GM19035 (cell line): Measurements from ENCODE around the gene FMN1.

Experiments
- ATAC-seq: cut with Tn5 transposase; IDR thresholded peaks from one replicate; pipeline ENCODE4 v1.9.1; 2021; ENCODE audit not compliant: unreplicated experiment

Gene FMN1

DNA sequence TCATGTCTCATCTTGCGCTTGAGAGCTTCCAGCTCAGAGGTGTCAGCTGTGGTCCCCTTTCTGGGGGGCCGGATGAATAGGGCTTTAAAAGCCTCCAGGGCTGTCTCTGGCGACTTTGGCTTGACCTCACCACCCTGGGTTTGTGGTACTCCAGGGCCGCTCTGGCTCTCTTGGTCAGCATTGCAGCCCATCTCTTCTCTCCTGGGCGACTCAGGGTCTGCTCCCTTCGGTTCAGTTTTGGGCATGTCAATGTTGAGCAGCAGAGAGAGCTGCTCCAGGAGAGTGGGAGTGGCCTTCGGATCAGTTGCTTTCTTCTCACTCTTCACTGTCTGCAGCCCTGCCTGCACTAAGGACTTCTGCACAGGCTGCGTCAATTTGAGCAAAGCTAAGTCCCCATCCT is 127.9 kb downstream of the FMN1 start:
- no peak for ATAC-seq

DNA sequence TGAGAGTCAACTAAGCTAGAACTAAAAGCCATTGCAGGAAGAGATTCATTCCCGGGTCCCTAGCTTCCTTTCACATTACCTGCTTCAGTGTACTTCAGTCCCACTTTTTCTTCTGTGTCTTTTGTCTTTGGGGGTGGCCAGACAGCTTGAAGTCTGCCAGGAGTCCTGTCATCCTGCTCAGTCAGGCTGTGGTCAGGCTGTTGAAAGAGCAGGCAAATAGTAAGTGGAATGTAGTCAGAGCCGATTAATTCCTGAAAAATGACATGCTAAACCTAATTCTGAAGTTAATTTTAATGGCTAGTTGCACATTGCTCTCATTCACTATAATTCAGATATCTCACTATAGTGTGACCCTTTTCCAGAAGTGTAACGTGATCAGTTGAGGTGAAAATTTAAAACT is 129.6 kb downstream of the FMN1 start:
- ATAC-seq = no peak

DNA sequence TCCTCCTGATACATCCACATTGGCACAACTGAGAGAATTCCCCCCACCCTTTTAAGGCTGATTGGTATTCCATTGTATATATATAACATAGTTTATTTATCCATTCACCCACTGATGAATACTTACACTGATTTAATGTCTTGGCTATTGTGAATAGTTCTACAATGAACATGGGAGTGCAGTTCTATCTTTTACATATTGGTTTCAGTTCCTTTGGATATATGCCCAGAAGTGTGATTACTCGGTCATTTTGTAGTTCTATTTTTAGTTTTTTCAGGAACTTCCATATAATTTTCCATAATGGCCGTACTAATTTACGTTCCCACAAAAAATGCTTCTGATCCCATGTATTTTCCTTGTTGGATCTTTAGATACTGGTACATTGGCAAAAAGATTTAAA is 135.3 kb downstream of the FMN1 start:
- ATAC-seq = no peak

DNA sequence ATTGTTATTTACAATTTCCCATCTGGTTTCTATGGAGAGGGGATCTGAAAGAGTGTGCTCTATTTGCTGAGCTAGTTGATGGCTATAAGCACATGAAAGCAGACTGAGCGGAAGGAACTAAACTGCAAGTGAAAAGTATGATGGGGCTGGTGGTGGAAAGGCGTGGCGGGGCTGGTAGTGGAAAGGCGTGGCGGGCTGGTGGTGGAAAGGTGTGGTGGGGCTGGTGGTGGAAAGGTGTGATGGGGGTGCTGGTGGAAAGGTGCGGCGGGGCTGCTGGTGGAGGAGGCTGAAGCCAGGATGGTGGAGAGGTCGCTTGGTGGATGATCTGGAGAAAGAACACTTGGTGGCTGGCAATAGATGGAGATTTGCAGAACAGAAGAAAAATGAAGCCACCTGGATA is 136.7 kb downstream of the FMN1 start:
- ATAC-seq = no peak

DNA sequence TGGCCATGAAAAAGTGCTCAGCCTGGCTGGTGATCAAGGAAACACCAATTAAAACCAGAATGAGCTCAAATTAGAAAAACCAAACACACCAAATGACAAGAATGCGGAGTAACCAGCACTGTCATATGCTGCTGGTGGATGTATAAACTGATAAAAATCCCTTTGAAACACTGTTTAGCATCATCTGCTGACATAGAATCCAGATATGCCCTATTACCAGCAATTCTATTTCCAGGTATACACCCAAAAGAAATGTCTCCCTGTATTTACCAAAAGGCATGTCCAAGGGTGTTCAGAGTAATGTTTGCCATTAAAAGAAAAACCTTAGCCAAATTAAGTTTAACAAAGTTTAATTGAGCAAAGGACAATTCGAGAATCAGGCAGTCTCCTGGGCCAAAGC is 138.6 kb downstream of the FMN1 start:
- ATAC-seq = no peak

DNA sequence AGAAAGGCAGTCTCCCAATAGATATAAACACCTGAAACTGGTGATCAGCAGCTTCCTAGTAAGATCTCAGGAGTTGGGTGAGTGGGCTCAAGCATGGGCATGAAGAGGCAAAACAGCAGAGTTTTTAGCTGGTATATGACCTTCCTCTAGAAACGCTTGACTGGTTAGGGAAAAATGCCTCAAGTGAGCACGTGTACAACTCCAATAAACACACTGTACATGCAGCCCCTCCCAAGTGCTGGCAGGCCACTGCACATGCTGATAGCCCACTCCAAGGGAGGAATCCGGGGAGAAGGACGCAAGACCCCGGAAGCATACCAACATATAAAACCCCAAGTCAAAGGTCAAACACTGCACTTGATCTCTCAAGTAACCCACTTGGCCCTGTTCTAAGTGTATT is 143.0 kb downstream of the FMN1 start:
- no peak for ATAC-seq

DNA sequence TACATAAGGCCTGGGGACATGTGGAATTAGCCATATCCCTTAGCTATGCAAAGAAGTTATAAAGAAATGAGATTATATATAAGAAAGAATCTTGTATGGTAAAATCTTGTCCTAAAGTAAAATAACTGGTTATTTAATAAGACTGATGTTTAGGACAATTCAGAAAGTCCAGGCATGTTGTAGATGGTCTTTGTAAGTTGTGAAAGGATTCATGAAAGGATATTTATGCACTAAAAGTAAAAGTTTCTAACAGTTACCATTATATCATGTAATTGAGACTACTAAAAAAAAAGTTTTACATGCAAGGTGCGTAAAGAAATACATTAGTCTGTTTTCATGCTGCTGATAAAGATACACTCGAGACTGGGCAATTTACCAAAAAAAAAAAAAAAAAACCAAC is 146.3 kb downstream of the FMN1 start:
- ATAC-seq = no peak

DNA sequence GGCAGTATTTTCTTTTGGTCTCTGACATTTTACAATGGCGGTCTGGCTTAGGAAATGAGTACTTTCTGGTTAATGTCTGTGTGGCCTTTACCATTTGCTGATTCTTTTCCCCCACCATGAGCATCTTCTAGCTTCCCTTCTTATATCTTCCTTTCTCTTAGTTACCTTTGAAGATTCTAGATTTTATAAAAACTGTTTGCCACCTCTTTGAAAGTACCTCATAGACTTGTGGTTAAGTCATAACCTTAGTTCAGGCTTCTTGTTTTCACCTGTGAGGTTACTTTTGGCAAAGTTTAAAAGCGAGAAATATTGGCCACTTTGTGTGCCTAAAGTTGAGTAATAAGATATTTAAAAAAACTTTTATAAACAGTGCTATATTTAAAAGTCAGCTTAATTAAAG is 147.4 kb downstream of the FMN1 start:
- ATAC-seq = no peak

DNA sequence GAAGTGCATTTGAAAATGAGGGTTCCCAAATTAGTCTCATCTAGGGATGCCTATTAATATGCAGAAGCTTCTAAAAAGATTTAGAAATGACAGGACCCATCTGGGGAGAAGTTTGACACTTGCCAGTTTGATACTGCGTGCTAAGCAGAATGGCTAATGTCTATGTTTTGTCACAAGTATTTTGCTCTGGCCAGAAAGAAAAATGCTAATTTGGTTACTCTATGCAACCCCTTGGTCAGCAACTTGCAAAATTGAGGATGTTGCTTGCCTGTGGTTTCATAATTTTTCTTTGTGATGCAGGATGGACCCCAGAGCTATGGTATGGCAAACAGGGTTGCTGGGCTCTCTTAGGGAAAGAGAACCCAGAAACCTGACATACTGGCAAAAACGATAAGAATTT is 148.2 kb downstream of the FMN1 start:
- no peak for ATAC-seq

DNA sequence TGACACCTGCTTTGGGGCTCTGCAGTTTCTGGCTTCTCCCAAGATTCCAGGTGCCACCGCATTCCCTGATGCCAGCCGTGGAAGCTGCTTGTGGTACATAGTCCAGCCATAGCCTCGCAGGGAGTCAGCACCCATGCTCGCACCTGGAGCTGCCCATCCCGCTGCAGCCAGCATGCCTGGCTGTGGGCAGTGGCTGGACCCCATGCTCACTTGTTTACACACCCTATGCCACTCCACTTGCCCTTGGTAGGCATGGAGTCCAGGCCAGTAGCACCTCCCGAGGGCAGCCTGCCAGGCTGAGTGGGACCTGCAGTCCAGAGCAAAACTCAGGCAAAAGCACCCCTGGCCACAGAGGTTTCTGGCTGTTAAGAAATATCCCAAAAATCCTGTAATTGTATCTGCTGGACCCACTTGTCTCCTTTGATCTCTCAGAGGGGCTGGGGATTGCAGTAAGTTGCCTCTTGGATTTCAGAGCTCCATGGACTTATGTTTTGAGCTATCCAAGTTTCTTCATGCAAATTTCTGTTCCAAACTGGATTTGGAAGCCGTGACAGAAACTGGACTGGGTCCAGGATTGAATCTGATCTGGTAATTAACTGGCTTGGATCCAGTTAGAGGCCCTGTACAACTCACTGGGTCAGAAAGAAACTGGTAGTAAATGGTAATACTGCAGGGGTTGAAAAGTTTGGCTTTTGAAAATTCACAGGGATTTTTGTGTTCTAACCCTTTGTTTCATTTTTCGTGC is 149.3 kb downstream of the FMN1 start:
- no peak for ATAC-seq

DNA sequence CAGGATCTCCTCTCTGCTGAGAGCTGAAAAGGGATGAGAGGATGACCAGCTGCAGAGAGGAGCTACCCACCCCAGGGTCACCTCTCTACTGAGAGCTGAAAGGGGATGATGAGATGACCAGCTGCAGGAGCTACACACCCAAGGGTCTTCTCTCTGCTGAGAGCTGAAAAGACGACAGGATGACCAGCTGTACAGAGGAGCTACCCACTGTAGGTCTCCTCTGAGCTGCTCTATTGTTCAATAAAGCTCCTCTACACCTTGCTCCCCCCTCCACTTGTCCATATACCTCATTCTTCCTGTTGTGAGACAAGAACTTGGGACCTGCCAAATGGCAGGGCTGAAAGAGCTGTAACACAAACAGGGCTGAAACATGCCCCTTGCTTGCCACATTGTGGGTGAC is 149.9 kb downstream of the FMN1 start:
- no peak for ATAC-seq

DNA sequence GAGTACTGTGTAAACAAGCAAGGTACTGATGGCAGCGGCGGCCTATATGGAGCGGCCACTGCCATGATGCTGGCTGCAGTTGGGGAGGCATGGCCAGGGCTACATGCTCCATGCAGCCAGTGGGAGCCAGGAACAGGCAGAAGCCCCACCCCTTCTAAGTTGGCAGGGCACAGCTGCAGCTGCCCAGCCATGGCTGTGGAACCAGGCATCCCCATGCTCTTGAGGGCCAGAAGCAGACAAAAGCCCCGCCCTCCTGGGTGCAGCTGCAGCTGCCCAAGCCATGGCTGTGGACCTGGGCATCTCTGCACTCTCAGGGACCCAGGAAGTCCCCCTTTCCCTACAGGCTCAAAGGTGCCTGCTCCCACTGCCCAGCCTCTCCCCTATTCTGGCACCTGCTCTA is 150.9 kb downstream of the FMN1 start:
- ATAC-seq = no peak

DNA sequence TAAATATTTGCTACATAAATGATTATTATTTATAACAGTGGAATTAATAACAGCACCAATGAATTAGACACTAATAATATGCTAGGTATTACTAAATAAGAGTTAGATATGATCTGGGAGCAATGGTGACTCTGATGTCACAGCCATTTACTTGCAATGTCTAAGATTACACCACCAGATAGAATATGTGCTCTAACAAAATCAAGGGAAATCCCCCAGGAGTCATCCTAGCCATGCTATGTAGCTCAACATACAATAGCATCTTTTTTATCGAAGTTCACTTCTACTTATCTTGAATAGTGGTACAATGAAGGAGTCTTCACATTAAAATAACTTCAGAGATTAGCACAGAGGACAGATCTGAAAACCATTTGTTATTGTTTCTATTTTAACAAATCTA is 154.0 kb downstream of the FMN1 start:
- no peak for ATAC-seq

DNA sequence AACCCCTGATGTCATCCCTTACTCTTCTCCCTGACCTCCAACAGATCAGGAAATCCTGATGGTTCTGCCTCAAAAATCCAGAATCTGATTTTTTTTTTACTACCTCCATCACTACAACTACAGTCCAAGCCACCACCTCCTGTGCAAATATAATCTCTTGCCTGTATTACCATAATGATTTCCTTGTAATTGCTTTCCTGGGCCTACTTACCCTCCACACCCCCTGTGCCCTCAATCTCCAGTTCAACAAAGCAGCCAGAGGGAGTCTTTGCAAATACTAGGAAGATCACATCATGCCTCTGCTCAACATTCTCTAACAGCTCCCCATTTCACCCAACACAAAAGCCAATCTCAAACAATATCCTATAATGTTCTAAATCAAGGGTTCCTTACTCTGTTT is 159.9 kb downstream of the FMN1 start:
- ATAC-seq = no peak

DNA sequence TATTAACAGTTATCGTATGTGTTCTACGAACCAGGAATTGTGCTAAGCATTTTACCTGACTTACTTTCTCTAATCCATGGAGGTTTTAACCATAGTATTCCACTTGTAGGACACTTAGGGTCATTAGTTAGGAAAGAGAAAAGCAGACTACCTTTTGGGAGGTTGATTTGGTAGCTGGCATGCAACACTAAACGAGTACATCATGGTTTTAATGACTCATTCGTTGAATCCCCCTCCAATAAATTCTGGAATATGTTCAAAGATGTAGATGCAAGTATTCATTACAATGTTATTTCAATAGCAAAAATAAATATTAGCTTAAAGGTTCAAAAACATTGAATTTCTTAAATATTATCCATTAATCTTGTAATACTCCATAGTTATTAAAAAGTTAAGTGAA is 162.5 kb downstream of the FMN1 start:
- no peak for ATAC-seq

DNA sequence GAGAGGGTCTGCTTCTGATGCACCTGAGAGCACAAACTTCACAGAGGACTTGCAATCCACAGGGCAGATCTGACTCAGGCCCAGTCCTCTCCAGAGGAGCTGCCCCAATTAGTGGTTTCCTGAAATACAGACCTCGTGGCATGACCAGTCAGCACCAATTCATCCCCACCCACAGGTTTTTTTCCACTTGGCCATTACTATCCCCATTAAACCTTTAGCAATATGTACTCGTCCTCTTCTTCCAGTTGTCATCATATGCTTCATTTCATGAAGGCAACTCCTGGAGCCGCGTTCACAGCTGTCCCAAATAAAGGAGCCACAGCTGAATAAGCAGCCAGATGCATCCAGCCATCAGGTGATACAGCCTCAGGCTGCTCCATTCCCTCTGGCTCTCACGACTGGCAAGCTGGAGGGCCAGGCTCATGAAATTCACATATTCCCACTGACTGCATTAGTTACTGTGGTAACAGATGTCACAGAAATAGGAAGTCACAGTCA is 163.1 kb downstream of the FMN1 start:
- ATAC-seq = no peak

DNA sequence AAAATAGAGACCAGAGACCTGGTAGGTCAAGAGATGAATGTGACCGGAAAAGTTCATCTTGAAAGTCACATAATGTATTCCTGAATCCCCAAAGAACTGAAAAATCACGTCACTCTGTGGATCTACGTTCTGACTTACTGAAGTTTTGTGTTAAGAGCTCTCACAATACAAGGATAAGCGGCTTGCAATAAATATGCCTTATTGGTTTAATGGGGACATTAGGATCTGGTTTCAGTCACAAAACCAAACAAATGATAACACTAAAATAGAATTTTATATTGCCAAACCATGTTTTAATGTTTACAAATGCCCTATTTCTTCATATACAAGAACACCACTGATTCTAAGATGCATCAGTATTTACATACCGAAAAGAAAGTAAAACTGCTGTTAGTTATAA is 164.2 kb downstream of the FMN1 start:
- ATAC-seq = no peak

DNA sequence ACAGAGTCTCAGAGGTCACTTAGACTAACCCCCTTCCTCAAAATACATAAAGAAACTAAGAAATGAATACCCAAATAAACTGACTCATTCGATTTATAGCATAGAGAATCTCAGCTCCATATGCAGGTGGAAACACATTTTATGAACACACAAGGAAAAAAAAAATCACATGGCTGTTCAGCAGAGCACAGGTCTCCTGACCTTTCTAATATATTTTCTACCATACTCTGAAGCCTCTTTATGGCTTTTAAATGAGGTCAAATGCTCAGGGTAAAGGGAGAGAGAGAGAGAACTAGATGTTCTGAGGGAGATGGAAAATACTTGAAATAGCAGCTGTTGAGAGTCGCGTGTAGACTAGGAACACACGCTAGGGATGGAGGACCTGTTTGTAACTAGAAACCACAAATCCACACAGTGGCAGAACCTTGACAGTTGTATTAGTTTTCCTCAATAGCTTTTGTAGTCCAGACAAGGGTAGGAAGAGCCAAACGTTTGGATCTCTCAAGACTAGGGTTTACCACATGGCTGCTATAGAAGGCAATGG is 165.3 kb downstream of the FMN1 start:
- no peak for ATAC-seq

DNA sequence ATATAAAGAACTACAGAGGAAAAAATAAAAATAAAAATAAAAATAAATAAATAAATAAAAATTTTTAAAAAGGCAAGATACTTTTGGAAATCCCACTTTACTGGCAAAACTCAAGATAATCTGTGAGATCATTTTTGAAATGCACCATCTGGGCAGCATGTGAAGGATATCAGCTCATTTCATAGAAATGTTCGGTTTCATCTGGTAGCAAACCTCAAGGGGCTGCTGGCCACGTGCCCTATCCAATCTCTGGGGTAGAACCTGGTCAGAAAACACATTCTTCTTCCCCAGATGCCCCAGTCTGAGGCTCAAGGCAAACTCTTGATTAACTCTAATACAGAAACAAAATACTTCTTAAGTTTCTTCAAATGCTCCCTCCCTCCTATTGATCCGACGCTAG is 166.0 kb downstream of the FMN1 start:
- ATAC-seq = no peak

DNA sequence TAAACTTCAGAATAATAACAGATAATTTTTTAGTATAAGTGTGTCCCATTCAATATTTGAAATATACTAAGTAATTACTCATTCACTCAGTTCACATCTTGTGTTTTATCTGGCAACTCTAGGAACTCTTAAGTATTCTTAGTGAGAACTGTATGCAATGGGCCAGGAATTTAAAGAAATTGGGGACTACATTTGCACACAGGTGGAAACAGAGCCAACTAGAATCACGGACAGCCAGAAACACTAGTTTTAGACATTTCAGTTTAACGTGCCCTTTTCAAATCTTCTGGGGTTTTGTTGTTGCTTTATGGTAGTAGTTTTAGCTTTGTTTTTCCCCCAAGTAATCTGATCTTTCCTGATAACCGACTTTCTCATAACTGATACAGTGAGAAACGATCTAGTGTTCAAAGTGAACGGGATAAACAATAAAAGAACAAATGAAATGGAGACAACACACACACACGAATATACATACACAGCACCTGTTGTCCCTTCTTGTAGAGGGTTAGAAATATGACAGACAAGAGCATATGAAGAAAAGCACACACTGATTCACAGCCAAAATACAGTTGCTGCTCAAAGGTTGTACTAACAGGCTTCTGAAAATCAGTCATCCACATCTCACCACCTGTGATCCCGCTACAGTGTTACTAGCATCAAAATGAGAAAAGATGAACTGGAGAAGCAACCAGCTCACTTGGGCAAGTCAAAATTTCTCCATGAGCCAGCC is 167.0 kb downstream of the FMN1 start:
- no peak for ATAC-seq

DNA sequence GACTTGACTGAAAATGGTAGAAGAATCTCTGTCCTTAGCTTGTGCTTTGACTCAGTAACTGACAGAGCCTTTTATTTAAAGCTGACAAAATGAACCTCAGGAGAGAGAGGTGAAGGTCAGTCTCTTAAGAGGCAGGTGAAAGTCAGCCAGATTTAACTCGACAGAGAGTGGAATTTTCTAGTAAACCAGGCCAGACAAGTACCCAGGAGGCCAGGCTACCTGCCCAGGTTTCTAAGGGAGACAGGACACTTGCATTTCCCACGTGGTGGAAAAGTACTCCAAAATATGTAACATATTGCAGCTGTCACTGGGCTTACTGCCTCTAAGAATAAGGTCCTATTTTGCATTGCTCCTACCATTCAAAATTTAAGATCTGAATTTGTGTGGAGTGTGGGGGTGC is 167.9 kb downstream of the FMN1 start:
- ATAC-seq = no peak

DNA sequence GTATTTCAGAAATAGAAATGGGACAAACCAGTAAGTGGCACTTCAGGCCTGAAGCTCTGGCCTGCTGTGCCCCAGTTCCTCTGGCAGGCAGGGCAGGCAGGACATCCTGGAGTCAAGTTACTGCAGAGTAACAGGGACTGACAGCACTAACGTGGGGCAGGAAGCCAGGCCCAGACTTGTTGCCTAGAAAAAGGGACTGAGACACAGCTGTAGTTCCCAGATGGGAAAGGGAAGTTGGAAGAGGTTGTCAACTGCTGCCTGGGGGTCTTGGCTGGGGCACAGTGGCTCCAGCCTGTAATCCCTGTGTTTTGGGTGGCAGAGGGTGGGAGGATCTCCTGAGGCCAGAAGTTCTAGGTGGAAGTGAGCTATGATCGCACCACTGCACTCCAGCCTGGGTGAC is 171.9 kb downstream of the FMN1 start:
- no peak for ATAC-seq
